Osteoblast (primary cell): ENCODE data around the gene DIP2B. TPM values are rescaled to one million over a fixed set of nuclear protein-coding genes. Genes with fewer than 3 reads are reported as not detected.

Source experiments
- DNase-seq: peaks from one replicate; pipeline ENCODE4 v3.0.0; 2011; ENCODE audit warnings: low spot score, mixed read lengths; ENCODE audit not compliant: insufficient read length; ENCODE audit errors: missing footprints
- H2AFZ ChIP-seq: 2 replicates; pipeline ENCODE4 v1.6.0; 2011; ENCODE audit warnings: mild to moderate bottlenecking, low read length
- H3K27ac ChIP-seq: 2 replicates; pipeline ENCODE4 v1.5.1; 2011; ENCODE audit warnings: mild to moderate bottlenecking, low read depth, low read length, moderate library complexity
- H3K27me3 ChIP-seq: 2 replicates; pipeline ENCODE4 v1.6.0; 2012; ENCODE audit warnings: mild to moderate bottlenecking, control low read depth, inconsistent platforms, low read length, moderate library complexity; ENCODE audit not compliant: insufficient read depth
- H3K36me3 ChIP-seq: 2 replicates; pipeline ENCODE4 v1.5.1; 2011; ENCODE audit warnings: mild to moderate bottlenecking, low read length, control low read depth, moderate library complexity; ENCODE audit not compliant: insufficient read depth
- H3K4me1 ChIP-seq: 2 replicates; pipeline ENCODE4 v1.5.1; 2011; ENCODE audit warnings: mild to moderate bottlenecking, low read length, control low read depth, moderate library complexity; ENCODE audit not compliant: insufficient read depth
- H3K4me2 ChIP-seq: 2 replicates; pipeline ENCODE4 v1.6.0; 2011; ENCODE audit warnings: mild to moderate bottlenecking, low read length; ENCODE audit not compliant: insufficient read depth
- H3K4me3 ChIP-seq: fragments of 200-600 bp; sonication (generic); 3 replicates; pipeline ENCODE4 v1.5.1; 2012; ENCODE audit warnings: mild to moderate bottlenecking, low read length, inconsistent platforms; ENCODE audit not compliant: insufficient read depth
- H3K79me2 ChIP-seq: 2 replicates; pipeline ENCODE4 v1.6.0; 2012; ENCODE audit warnings: mild to moderate bottlenecking, low read length, control low read depth, inconsistent platforms; ENCODE audit not compliant: insufficient read depth
- H3K9me3 ChIP-seq: 2 replicates; pipeline ENCODE4 v1.5.1; 2011; ENCODE audit warnings: low read depth, low read length, control low read depth
- H4K20me1 ChIP-seq: 2 replicates; pipeline ENCODE4 v1.6.0; 2012; ENCODE audit warnings: mild to moderate bottlenecking, low read length, control low read depth; ENCODE audit not compliant: insufficient read depth
- CTCF ChIP-seq: IDR thresholded peaks from 2 replicates; pipeline ENCODE4 v1.5.1; 2011; ENCODE audit warnings: mild to moderate bottlenecking, low read depth, low read length, moderate library complexity; ENCODE audit errors: extremely low read depth
- total RNA-seq: library from RNA; depleted of rRNA; stranded (reverse); fragments of >200 nt; gene quantifications from 2 replicates; pipeline ENCODE4 v1.2.3, GENCODE V29; 2012

Gene DIP2B
- total RNA-seq, 1 donor, result 28.2 TPM

GRCh38 chr12:50647031-50647430 is 142.2 kb downstream of the DIP2B start:
- Histone ChIP-seq H3K4me1 (peaks cover 9% of the 10 kb centered on the region), H3K36me3 (peaks cover 3% of the 10 kb centered on the region), H3K27ac (no peak overlapping the region), H4K20me1 (no peaks in the 10 kb centered on the region), H3K27me3 (no peaks in the 10 kb centered on the region), H3K79me2 (no peaks in the 10 kb centered on the region), H2AFZ (no peak overlapping the region), H3K9me3 (no peaks in the 10 kb centered on the region), H3K4me3 (no peak overlapping the region), H3K4me2 (no peak overlapping the region)
- TF ChIP-seq CTCF, result no peak
- DNase-seq, result no peak

- H3K36me3 ChIP-seq, result peaks cover 3% of the 10 kb centered on the region
- no peaks in the 10 kb centered on the region for H3K27me3 ChIP-seq
- no peak overlapping the region for H3K4me3 ChIP-seq
- H3K79me2 ChIP-seq, result no peaks in the 10 kb centered on the region
- no peak overlapping the region for H3K27ac ChIP-seq
- no peaks in the 10 kb centered on the region for H4K20me1 ChIP-seq
- H3K9me3 ChIP-seq, result no peaks in the 10 kb centered on the region
- H3K4me1 ChIP-seq, result peaks cover 6% of the 10 kb centered on the region
- no peak for TF ChIP-seq CTCF
- H2AFZ ChIP-seq, result no peak overlapping the region
- DNase-seq, result no peak
- H3K4me2 ChIP-seq, result no peak overlapping the region
Observed at GRCh38 chr12:50647479-50647878, 142.7 kb downstream of the DIP2B start.

- no peak overlapping the region for H3K27ac ChIP-seq
- TF ChIP-seq CTCF, result no peak
- peaks cover 3% of the 10 kb centered on the region for H4K20me1 ChIP-seq
- no peak overlapping the region for H3K4me2 ChIP-seq
- H3K36me3 ChIP-seq, result no peaks in the 10 kb centered on the region
- H3K4me3 ChIP-seq, result no peak overlapping the region
- peaks cover 6% of the 10 kb centered on the region for H3K4me1 ChIP-seq
- H2AFZ ChIP-seq, result no peak overlapping the region
- no peaks in the 10 kb centered on the region for H3K9me3 ChIP-seq
- no peaks in the 10 kb centered on the region for H3K27me3 ChIP-seq
- H3K79me2 ChIP-seq, result no peaks in the 10 kb centered on the region
- no peak for DNase-seq
Observed at GRCh38 chr12:50650285-50650684, 145.5 kb downstream of the DIP2B start.

GRCh38 chr12:50655374-50655921 is 150.7 kb downstream of the DIP2B start:
- no peak overlapping the region for H3K27ac ChIP-seq

More at GRCh38 chr12:50655374-50655921, 150.7 kb downstream of the DIP2B start:
- no peaks in the 10 kb centered on the region for H3K4me1 ChIP-seq
- peaks cover 3% of the 10 kb centered on the region for H4K20me1 ChIP-seq
- DNase-seq, result no peak
- no peaks in the 10 kb centered on the region for H3K9me3 ChIP-seq
- H2AFZ ChIP-seq, result no peak overlapping the region
- no peak overlapping the region for H3K4me3 ChIP-seq
- H3K36me3 ChIP-seq, result no peaks in the 10 kb centered on the region
- no peak for TF ChIP-seq CTCF
- H3K4me2 ChIP-seq, result no peak overlapping the region
- no peaks in the 10 kb centered on the region for H3K27me3 ChIP-seq
- no peaks in the 10 kb centered on the region for H3K79me2 ChIP-seq
